Omental fat pad (tissue), 4 donors: ENCODE data around the gene SBF1. TPM values are rescaled to one million over a fixed set of nuclear protein-coding genes. Genes with fewer than 3 reads are reported as not detected.

ENCODE experiments used
- ATAC-seq: fragments of 150-250 bp; one replicate; pipeline ENCODE4 v1.9.1; 2016; ENCODE audit warnings: mild to moderate bottlenecking, moderate library complexity; ENCODE audit not compliant: low FRiP score
- DNase-seq: peaks from one replicate; pipeline ENCODE4 v3.0.0-alpha.2; 2019; ENCODE audit warnings: low spot score
- CTCF ChIP-seq, 3 donors: fragments of 450-650 bp; IDR thresholded peaks; one replicate each; pipeline ENCODE4 v1.5.1; 2016 to 2017; ENCODE audit warnings: antibody characterized with exemption in 3 of 3, mild to moderate bottlenecking in 3 of 3, moderate library complexity in 2 of 3
- total RNA-seq, 4 donors: library from RNA; depleted of rRNA; stranded (reverse); fragments of >200 nt; gene quantifications; one replicate each; pipeline ENCODE4 v1.1.0, GENCODE V29; 2016

SBF1 gene
- total RNA-seq, 4 donors from 2014 or later, result 37.5 to 66.8 (median 43.8) TPM

GRCh38 chr22:50420015-50420414, 54.8 kb downstream of the SBF1 start:
- DNase-seq, result no peak
- no peak for TF ChIP-seq CTCF (IDR thresholded peaks at IDR 0.05)
- no peak for ATAC-seq

- no peak for DNase-seq
- TF ChIP-seq CTCF (IDR thresholded peaks at IDR 0.05), result no peak
- ATAC-seq, result no peak
Observed at GRCh38 chr22:50419116-50419515, 55.7 kb downstream of the SBF1 start.

GRCh38 chr22:50418624-50419023, 56.2 kb downstream of the SBF1 start:
- TF ChIP-seq CTCF (IDR thresholded peaks at IDR 0.05), result no peak
- no peak for ATAC-seq

GRCh38 chr22:50417411-50418210, 57.2 kb downstream of the SBF1 start:
- no peak for TF ChIP-seq CTCF (IDR thresholded peaks at IDR 0.05)
- DNase-seq, result no peak
- no peak for ATAC-seq

More at GRCh38 chr22:50418624-50419023, 56.2 kb downstream of the SBF1 start:
- no peak for DNase-seq

GRCh38 chr22:50416996-50417395, 57.8 kb downstream of the SBF1 start:
- TF ChIP-seq CTCF (IDR thresholded peaks at IDR 0.05), result no peak
- DNase-seq (no peak), ATAC-seq (no peak)

GRCh38 chr22:50415426-50415825, 59.4 kb downstream of the SBF1 start:
- TF ChIP-seq CTCF (IDR thresholded peaks at IDR 0.05), result no peak
- no peak for DNase-seq
- ATAC-seq, result no peak
